Endodermal cell (in vitro differentiated cells): Measurements from ENCODE around the gene PTPRCAP. TPM values are rescaled to one million over a fixed set of nuclear protein-coding genes. Genes with fewer than 3 reads are reported as not detected.

Experiments used
- DNase-seq: peaks from one replicate; pipeline ENCODE4 v3.0.0-alpha.2; 2017
- H3K27ac ChIP-seq: 2 replicates; pipeline ENCODE4 v1.5.1; 2013; ENCODE audit warnings: mild to moderate bottlenecking, low read depth, low read length, moderate library complexity
- H3K27me3 ChIP-seq: 2 replicates; pipeline ENCODE4 v1.6.1; 2013; ENCODE audit warnings: mild to moderate bottlenecking, low read length, moderate library complexity; ENCODE audit not compliant: insufficient read depth, control insufficient read depth, poor library complexity, severe bottlenecking
- H3K36me3 ChIP-seq: 2 replicates; pipeline ENCODE4 v1.7.0; 2013; ENCODE audit warnings: mild to moderate bottlenecking, low read length, moderate library complexity; ENCODE audit not compliant: control insufficient read depth, insufficient read depth
- H3K4me1 ChIP-seq: one replicate; pipeline ENCODE4 v1.7.0; 2013; ENCODE audit warnings: low read length; ENCODE audit not compliant: control insufficient read depth, insufficient read depth
- H3K4me3 ChIP-seq: 2 replicates; pipeline ENCODE4 v1.5.1; 2013; ENCODE audit warnings: mild to moderate bottlenecking, low read length, moderate library complexity
- H3K9ac ChIP-seq: 2 replicates; pipeline ENCODE4 v1.6.1; 2013; ENCODE audit warnings: mild to moderate bottlenecking, low read length, moderate library complexity; ENCODE audit not compliant: poor library complexity, severe bottlenecking; ENCODE audit errors: extremely low read depth
- H3K9me3 ChIP-seq: 2 replicates; pipeline ENCODE4 v1.6.1; 2013; ENCODE audit warnings: mild to moderate bottlenecking, low read length, moderate library complexity; ENCODE audit not compliant: control insufficient read depth
- H3K27ac Mint-ChIP-seq: 2 replicates; pipeline ENCODE4 v1.8.0; 2020; ENCODE audit warnings: mixed read lengths
- H3K27me3 Mint-ChIP-seq: 2 replicates; pipeline ENCODE4 v1.8.0; 2021; ENCODE audit warnings: mild to moderate bottlenecking, mixed read lengths; ENCODE audit not compliant: insufficient read depth
- H3K36me3 Mint-ChIP-seq: 2 replicates; pipeline ENCODE4 v1.8.0; 2020; ENCODE audit warnings: low read depth, mixed read lengths
- H3K4me1 Mint-ChIP-seq: 2 replicates; pipeline ENCODE4 v1.8.0; 2020; ENCODE audit warnings: mixed read lengths
- H3K4me3 Mint-ChIP-seq: 2 replicates; pipeline ENCODE4 v1.8.0; 2020; ENCODE audit warnings: mild to moderate bottlenecking, moderate library complexity, mixed read lengths
- H3K9me3 Mint-ChIP-seq: 2 replicates; pipeline ENCODE4 v1.8.0; 2020; ENCODE audit warnings: mild to moderate bottlenecking, mixed read lengths
- CTCF ChIP-seq: fragments of 200-600 bp; sonication (generic); conservative IDR thresholded peaks from 2 replicates; pipeline ENCODE4 v1.5.0; 2021; ENCODE audit warnings: antibody characterized with exemption, mild to moderate bottlenecking
- WGBS, 2 experiments: methylation state at CpG; one replicate each; pipeline versions ENCODE4 v1.1.5 to v1.1.7; 2013; ENCODE audit warnings: missing lambda C conversion rate in 2 of 2, mixed read lengths in 1 of 2; ENCODE audit not compliant: insufficient coverage in 1 of 2, insufficient read length in 1 of 2; 5-methylcytosine and 5-hydroxymethylcytosine counted together
- total RNA-seq, 2 donors: library from RNA; stranded (reverse); fragmentation: NEBNext Ultra II Directional in 1 of 2; extraction: Animal tissue kit (Norgen Biotek cat#: 25700) in 1 of 2; gene quantifications; 2 replicates in 1 of 2; 3 replicates in 1 of 2; pipeline ENCODE4 v1.2.1, GENCODE V29; 2021

Gene PTPRCAP
- total RNA-seq, 2 donors from 2014 or later: 2.1 TPM; not detected in 1

- H3K36me3 Mint-ChIP-seq: no peaks in the 10 kb centered on the region
- no peak overlapping the region for H3K4me3 Mint-ChIP-seq
- 94 to 96% methylated on average over 11 to 14 of the region's 14 CpGs for WGBS, 2 experiments
- H3K4me1 Mint-ChIP-seq: no peaks in the 10 kb centered on the region
- no peak for TF ChIP-seq CTCF
- peak overlapping the region; percentile 66 for H3K27ac ChIP-seq
- no peaks in the 10 kb centered on the region for H3K9me3 ChIP-seq
- no peaks in the 10 kb centered on the region for H3K4me1 ChIP-seq
- no peaks in the 10 kb centered on the region for H3K9me3 Mint-ChIP-seq
- no peaks in the 10 kb centered on the region for H3K27me3 ChIP-seq
- no peak overlapping the region for H3K4me3 ChIP-seq
- H3K9ac ChIP-seq: no peak overlapping the region
- DNase-seq: peak; percentile 36
- no peak overlapping the region for H3K27ac Mint-ChIP-seq
- H3K36me3 ChIP-seq: no peaks in the 10 kb centered on the region
- no peaks in the 10 kb centered on the region for H3K27me3 Mint-ChIP-seq
Measured at GRCh38 chr11:67451658-67451976, 14.1 kb upstream of the PTPRCAP start.

- peak; percentile 36 for DNase-seq
- Histone ChIP-seq H3K27ac (peak overlapping the region; percentile 66), H3K9me3 (no peaks in the 10 kb centered on the region), H3K27me3 (no peaks in the 10 kb centered on the region), H3K9ac (no peak overlapping the region), H3K36me3 (no peaks in the 10 kb centered on the region), H3K4me3 (no peak overlapping the region), H3K4me1 (no peaks in the 10 kb centered on the region)
- Mint-ChIP-seq H3K27ac (no peak overlapping the region), H3K27me3 (no peaks in the 10 kb centered on the region), H3K4me1 (no peaks in the 10 kb centered on the region), H3K36me3 (no peaks in the 10 kb centered on the region), H3K9me3 (no peaks in the 10 kb centered on the region), H3K4me3 (no peak overlapping the region)
- TF ChIP-seq CTCF: no peak
- WGBS, 2 experiments: 82 to 89% methylated on average over 15 to 25 of the region's 25 CpGs
Measured at GRCh38 chr11:67450796-67451657, 13.5 kb upstream of the PTPRCAP start.

- H3K27ac ChIP-seq: no peak overlapping the region
- WGBS, 2 experiments: 93 to 100% methylated on average over 6 to 9 of the region's 9 CpGs
- TF ChIP-seq CTCF: no peak
- H3K36me3 Mint-ChIP-seq: no peaks in the 10 kb centered on the region
- H3K36me3 ChIP-seq: no peaks in the 10 kb centered on the region
- no peaks in the 10 kb centered on the region for H3K9me3 ChIP-seq
- no peak overlapping the region for H3K27ac Mint-ChIP-seq
- no peaks in the 10 kb centered on the region for H3K4me1 Mint-ChIP-seq
- no peaks in the 10 kb centered on the region for H3K27me3 Mint-ChIP-seq
- no peaks in the 10 kb centered on the region for H3K9me3 Mint-ChIP-seq
- no peaks in the 10 kb centered on the region for H3K27me3 ChIP-seq
- no peak for DNase-seq
- H3K4me3 ChIP-seq: no peak overlapping the region
- no peak overlapping the region for H3K9ac ChIP-seq
- no peak overlapping the region for H3K4me3 Mint-ChIP-seq
- H3K4me1 ChIP-seq: no peaks in the 10 kb centered on the region
Measured at GRCh38 chr11:67449116-67449844, 11.8 kb upstream of the PTPRCAP start.
